HG03039 (cell line): ENCODE measurements around the gene LSMEM2.

Experiments
- ATAC-seq: cut with Tn5 transposase; IDR thresholded peaks from one replicate; pipeline ENCODE4 v1.9.1; 2021; ENCODE audit warnings: mild to moderate bottlenecking, moderate library complexity; ENCODE audit not compliant: unreplicated experiment

The LSMEM2 gene

DNA sequence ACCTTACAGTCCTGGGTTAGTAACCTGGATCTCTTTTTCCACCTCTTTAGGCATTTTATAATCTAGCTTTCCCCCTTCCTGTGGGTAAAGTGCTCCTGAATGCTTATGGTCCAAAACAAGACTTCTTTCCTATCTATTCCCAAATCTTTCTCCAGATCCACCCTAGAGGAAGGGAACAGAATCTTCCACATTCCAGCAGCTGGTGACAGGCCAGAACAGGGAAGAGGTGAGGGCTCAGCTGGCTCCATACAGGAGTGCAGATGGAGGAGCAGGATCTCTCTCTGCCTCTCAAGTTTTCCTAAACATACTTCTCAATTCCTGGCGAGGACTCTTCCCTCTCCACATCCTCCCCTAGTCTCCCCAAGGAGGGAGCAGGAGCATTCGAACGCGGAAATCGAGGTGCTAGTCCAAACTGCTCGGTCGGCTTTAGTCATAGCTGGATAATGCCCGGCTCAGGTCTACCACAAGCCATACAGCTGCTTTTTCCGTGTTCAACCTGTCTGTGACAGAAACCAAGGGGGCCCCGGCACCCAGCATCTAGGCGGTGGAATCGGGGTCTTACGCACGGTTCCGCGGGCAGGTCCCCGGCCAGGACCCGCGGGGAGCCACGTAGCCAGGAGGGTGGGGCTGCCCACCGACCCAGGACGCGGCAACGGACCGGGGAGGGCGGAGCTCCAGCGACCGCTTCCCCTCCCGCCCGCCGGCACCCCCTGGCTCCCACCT, 57.7 kb downstream of the LSMEM2 start:
- ATAC-seq: peak; percentile 34

DNA sequence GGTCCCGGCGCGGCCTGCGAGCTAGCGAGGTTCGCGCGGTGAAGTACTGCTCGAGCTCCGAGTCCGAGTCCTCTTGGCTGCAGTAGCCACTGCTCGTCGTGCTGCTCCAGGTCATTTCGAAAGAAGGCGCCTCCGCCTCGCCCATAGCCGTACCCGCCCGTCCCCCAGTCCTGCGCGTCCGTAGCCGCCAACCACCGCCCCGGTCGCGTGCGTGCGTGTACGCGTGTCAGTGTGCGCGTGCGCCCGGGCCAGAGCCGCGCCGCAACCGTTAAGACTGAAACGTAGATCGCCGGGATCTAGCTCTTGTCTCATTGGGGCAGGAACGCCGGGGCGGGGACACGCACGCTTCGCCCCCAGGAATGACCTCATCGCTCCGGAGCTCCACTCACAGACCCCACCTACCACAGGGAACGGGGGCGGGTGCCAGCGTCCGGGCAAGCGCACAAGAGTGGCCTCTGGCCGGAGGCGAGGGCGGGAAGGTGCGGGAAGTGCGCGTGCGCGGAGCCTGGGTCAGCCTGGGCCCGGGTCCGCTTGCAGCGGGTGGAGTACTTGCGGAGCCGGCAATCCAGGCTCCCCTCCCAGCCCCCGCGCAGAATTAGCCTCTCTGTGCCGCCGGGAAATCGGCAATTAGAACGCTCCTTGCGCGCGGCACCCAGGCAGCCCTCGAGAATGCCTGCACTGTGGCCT, 58.4 kb downstream of the LSMEM2 start:
- peak; percentile 70 for ATAC-seq
